ENCODE results near the gene FAM219A. TPM values are rescaled to one million over a fixed set of nuclear protein-coding genes. Genes with fewer than 3 reads are reported as not detected.

Gene FAM219A
- total RNA-seq, 4 donors from 2014 or later = 12.6 to 19.7 (median 13.5) TPM

GRCh38 chr9:34503406-34503805 is 45.0 kb upstream of the FAM219A start:
- no peak for TF ChIP-seq POLR2A (IDR thresholded peaks at IDR 0.05)
- no peak for TF ChIP-seq CTCF (IDR thresholded peaks at IDR 0.05)
- H3K4me3 ChIP-seq (ENCODE audit: low read depth, poor library complexity, severe bottlenecking) = no peak overlapping the region
- DNase-seq (ENCODE audit: low spot score in 2 of 2) = no peak
- intact Hi-C loops (cut with DNase I; ENCODE audit: low total_unique reads) = loop anchor here (5.0 kb wide), 1 partner anchor 66 kb away; no protein-coding TSS in a partner anchor

GRCh38 chr9:34502891-34503290 is 44.5 kb upstream of the FAM219A start:
- intact Hi-C loops (cut with DNase I; ENCODE audit: low total_unique reads) = loop anchor here (5.0 kb wide), 1 partner anchor 66 kb away; no protein-coding TSS in a partner anchor
- 58 to 81% methylated on average over 6 of the region's 6 CpGs for WGBS, 2 donors
- no peak overlapping the region for H3K4me3 ChIP-seq (ENCODE audit: low read depth, poor library complexity, severe bottlenecking)
- no peak for DNase-seq (ENCODE audit: low spot score in 2 of 2)
- TF ChIP-seq POLR2A (IDR thresholded peaks at IDR 0.05) = no peak
- no peak for TF ChIP-seq CTCF (IDR thresholded peaks at IDR 0.05)

- DNase-seq (ENCODE audit: low spot score in 2 of 2) = no peak
- WGBS, 2 donors = 51 to 75% methylated on average over 6 to 9 of the region's 10 CpGs
- TF ChIP-seq CTCF (IDR thresholded peaks at IDR 0.05) = no peak
- TF ChIP-seq POLR2A (IDR thresholded peaks at IDR 0.05) = no peak
- intact Hi-C loops (cut with DNase I; ENCODE audit: low total_unique reads) = loop anchor here (5.0 kb wide), 1 partner anchor 65 kb away; no protein-coding TSS in a partner anchor
- no peak overlapping the region for H3K4me3 ChIP-seq (ENCODE audit: low read depth, poor library complexity, severe bottlenecking)
Observed at GRCh38 chr9:34502471-34502870, 44.1 kb upstream of the FAM219A start.

GRCh38 chr9:34501889-34502425 is 43.6 kb upstream of the FAM219A start:
- 37 to 49% methylated on average over 5 of the region's 5 CpGs for WGBS, 2 donors
- intact Hi-C loops (cut with DNase I; ENCODE audit: low total_unique reads) = loop anchor here (5.0 kb wide), 1 partner anchor 65 kb away; no protein-coding TSS in a partner anchor
- no peak for TF ChIP-seq POLR2A (IDR thresholded peaks at IDR 0.05)
- TF ChIP-seq CTCF (IDR thresholded peaks at IDR 0.05) = no peak
- peak in 1 of 2 donors; percentile 50 for DNase-seq (ENCODE audit: low spot score in 2 of 2)
- H3K4me3 ChIP-seq (ENCODE audit: low read depth, poor library complexity, severe bottlenecking) = no peak overlapping the region

- no peak overlapping the region for H3K4me3 ChIP-seq (ENCODE audit: low read depth, poor library complexity, severe bottlenecking)
- intact Hi-C loops (cut with DNase I; ENCODE audit: low total_unique reads) = loop anchor here (5.0 kb wide), 1 partner anchor 64 kb away; no protein-coding TSS in a partner anchor
- WGBS, 2 donors = 53 to 54% methylated on average over 2 of the region's 2 CpGs
- no peak for DNase-seq (ENCODE audit: low spot score in 2 of 2)
- TF ChIP-seq POLR2A (IDR thresholded peaks at IDR 0.05) = no peak
- TF ChIP-seq CTCF (IDR thresholded peaks at IDR 0.05) = no peak
Observed at GRCh38 chr9:34501372-34501771, 43.0 kb upstream of the FAM219A start.

All from lower leg skin (tissue), 4 donors.